HG03103 (cell line): ENCODE results near the gene ERC2.
"Not testable (repeated sequence)": the region's sequence is repeated elsewhere in the genome, so short reads cannot be mapped to it uniquely, and the experiment has no call there.

ENCODE experiments used
- ATAC-seq: cut with Tn5 transposase; IDR thresholded peaks from one replicate; pipeline ENCODE4 v1.9.1; 2021; ENCODE audit warnings: low read depth; ENCODE audit not compliant: unreplicated experiment

ERC2 gene

GRCh38 chr3:55870594-55870993 lies 597.7 kb downstream of the ERC2 start:
- no peak for ATAC-seq

GRCh38 chr3:55868347-55868746 lies 599.9 kb downstream of the ERC2 start:
- no peak for ATAC-seq

- no peak for ATAC-seq
These were observed 605.2 kb downstream of the ERC2 start for GRCh38 chr3:55863028-55863427.

GRCh38 chr3:55860049-55860721 lies 608.1 kb downstream of the ERC2 start:
- ATAC-seq: no peak

GRCh38 chr3:55859305-55859704 lies 609.0 kb downstream of the ERC2 start:
- no peak for ATAC-seq

GRCh38 chr3:55858727-55859126 lies 609.5 kb downstream of the ERC2 start:
- no peak for ATAC-seq

- no peak for ATAC-seq
These were observed 610.0 kb downstream of the ERC2 start for GRCh38 chr3:55858302-55858701.

- no peak for ATAC-seq
These were observed 610.6 kb downstream of the ERC2 start for GRCh38 chr3:55857633-55858032.

- no peak for ATAC-seq
These were observed 613.0 kb downstream of the ERC2 start for GRCh38 chr3:55855311-55855710.

- no peak for ATAC-seq
These were observed 613.8 kb downstream of the ERC2 start for GRCh38 chr3:55854494-55854893.

GRCh38 chr3:55852326-55852725 lies 615.9 kb downstream of the ERC2 start:
- no peak for ATAC-seq

- ATAC-seq: no peak
These were observed 626.1 kb downstream of the ERC2 start for GRCh38 chr3:55842204-55842603.

GRCh38 chr3:55831876-55832275 lies 636.4 kb downstream of the ERC2 start:
- ATAC-seq: not testable (repeated sequence)

- ATAC-seq: no peak
These were observed 639.6 kb downstream of the ERC2 start for GRCh38 chr3:55828712-55829111.

- no peak for ATAC-seq
These were observed 640.5 kb downstream of the ERC2 start for GRCh38 chr3:55827786-55828185.

- ATAC-seq: no peak
These were observed 641.4 kb downstream of the ERC2 start for GRCh38 chr3:55826731-55827496.

- ATAC-seq: no peak
These were observed 642.2 kb downstream of the ERC2 start for GRCh38 chr3:55826097-55826496.

GRCh38 chr3:55824406-55824805 lies 643.9 kb downstream of the ERC2 start:
- ATAC-seq: no peak

GRCh38 chr3:55823829-55824228 lies 644.4 kb downstream of the ERC2 start:
- no peak for ATAC-seq

- no peak for ATAC-seq
These were observed 645.3 kb downstream of the ERC2 start for GRCh38 chr3:55823001-55823400.

GRCh38 chr3:55819005-55819404 lies 649.3 kb downstream of the ERC2 start:
- ATAC-seq: no peak

GRCh38 chr3:55818485-55818884 lies 649.8 kb downstream of the ERC2 start:
- ATAC-seq: no peak
